ENCODE results near the gene GPR176.
A peak's percentile ranks its signal among the peaks of the same experiment; 100 is the strongest.

Gene GPR176

GRCh38 chr15:39919748-39920509 is at the start of gene GPR176:
Gene GPR176 (minus strand): TSS chr15:39920266. CDS start chr15:39920026, 240 bp downstream.
- peak; percentile 34 to 78 (median 72) for DNase-seq

GRCh38 chr15:39969002-39969394 is 48.9 kb upstream of the GPR176 start:
- no peak for DNase-seq

- DNase-seq = no peak
Measured at GRCh38 chr15:39968273-39969001, 48.4 kb upstream of the GPR176 start.

- no peak for DNase-seq
Measured at GRCh38 chr15:39966521-39966920, 46.5 kb upstream of the GPR176 start.

GRCh38 chr15:39963786-39964185 is 43.7 kb upstream of the GPR176 start:
- DNase-seq = no peak

GRCh38 chr15:39961051-39961450 is 41.0 kb upstream of the GPR176 start:
- DNase-seq = no peak

GRCh38 chr15:39960411-39960810 is 40.3 kb upstream of the GPR176 start:
- no peak for DNase-seq

- DNase-seq = no peak
Measured at GRCh38 chr15:39959411-39959810, 39.3 kb upstream of the GPR176 start.

- DNase-seq = no peak
Measured at GRCh38 chr15:39957481-39957880, 37.4 kb upstream of the GPR176 start.

- no peak for DNase-seq
Measured at GRCh38 chr15:39953521-39953920, 33.5 kb upstream of the GPR176 start.

- peak in 1 of 3 experiments; percentile 2 for DNase-seq
Measured at GRCh38 chr15:39951561-39951960, 31.5 kb upstream of the GPR176 start.

- peak; percentile 56 to 88 (median 57) for DNase-seq
Measured at GRCh38 chr15:39948817-39949216, 28.8 kb upstream of the GPR176 start.

GRCh38 chr15:39947401-39948197 is 27.5 kb upstream of the GPR176 start:
- DNase-seq = peak in 1 of 3 experiments; percentile 9

- no peak for DNase-seq
Measured at GRCh38 chr15:39946862-39947261, 26.8 kb upstream of the GPR176 start.

- DNase-seq = no peak
Measured at GRCh38 chr15:39944726-39945125, 24.7 kb upstream of the GPR176 start.

- DNase-seq = peak in 1 of 3 experiments; percentile 47
Measured at GRCh38 chr15:39942753-39943150, 22.7 kb upstream of the GPR176 start.

- DNase-seq = no peak
Measured at GRCh38 chr15:39942101-39942752, 22.2 kb upstream of the GPR176 start.

GRCh38 chr15:39939487-39940452 is 19.7 kb upstream of the GPR176 start:
- no peak for DNase-seq

GRCh38 chr15:39937696-39938095 is 17.6 kb upstream of the GPR176 start:
- DNase-seq = no peak

GRCh38 chr15:39936681-39937080 is 16.6 kb upstream of the GPR176 start:
- no peak for DNase-seq

GRCh38 chr15:39936187-39936586 is 16.1 kb upstream of the GPR176 start:
- no peak for DNase-seq

GRCh38 chr15:39935241-39935640 is 15.2 kb upstream of the GPR176 start:
- DNase-seq = no peak
